GM18502 (cell line): ENCODE measurements around the gene RPS6KC1.
"Not testable (repeated sequence)": the region's sequence is repeated elsewhere in the genome, so short reads cannot be mapped to it uniquely, and the experiment has no call there.

Experiments
- ATAC-seq: cut with Tn5 transposase; IDR thresholded peaks from one replicate; pipeline ENCODE4 v1.9.1; 2021; ENCODE audit warnings: mild to moderate bottlenecking; ENCODE audit not compliant: unreplicated experiment, poor library complexity

The RPS6KC1 gene, protein sequence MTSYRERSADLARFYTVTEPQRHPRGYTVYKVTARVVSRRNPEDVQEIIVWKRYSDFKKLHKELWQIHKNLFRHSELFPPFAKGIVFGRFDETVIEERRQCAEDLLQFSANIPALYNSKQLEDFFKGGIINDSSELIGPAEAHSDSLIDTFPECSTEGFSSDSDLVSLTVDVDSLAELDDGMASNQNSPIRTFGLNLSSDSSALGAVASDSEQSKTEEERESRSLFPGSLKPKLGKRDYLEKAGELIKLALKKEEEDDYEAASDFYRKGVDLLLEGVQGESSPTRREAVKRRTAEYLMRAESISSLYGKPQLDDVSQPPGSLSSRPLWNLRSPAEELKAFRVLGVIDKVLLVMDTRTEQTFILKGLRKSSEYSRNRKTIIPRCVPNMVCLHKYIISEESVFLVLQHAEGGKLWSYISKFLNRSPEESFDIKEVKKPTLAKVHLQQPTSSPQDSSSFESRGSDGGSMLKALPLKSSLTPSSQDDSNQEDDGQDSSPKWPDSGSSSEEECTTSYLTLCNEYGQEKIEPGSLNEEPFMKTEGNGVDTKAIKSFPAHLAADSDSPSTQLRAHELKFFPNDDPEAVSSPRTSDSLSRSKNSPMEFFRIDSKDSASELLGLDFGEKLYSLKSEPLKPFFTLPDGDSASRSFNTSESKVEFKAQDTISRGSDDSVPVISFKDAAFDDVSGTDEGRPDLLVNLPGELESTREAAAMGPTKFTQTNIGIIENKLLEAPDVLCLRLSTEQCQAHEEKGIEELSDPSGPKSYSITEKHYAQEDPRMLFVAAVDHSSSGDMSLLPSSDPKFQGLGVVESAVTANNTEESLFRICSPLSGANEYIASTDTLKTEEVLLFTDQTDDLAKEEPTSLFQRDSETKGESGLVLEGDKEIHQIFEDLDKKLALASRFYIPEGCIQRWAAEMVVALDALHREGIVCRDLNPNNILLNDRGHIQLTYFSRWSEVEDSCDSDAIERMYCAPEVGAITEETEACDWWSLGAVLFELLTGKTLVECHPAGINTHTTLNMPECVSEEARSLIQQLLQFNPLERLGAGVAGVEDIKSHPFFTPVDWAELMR

DNA sequence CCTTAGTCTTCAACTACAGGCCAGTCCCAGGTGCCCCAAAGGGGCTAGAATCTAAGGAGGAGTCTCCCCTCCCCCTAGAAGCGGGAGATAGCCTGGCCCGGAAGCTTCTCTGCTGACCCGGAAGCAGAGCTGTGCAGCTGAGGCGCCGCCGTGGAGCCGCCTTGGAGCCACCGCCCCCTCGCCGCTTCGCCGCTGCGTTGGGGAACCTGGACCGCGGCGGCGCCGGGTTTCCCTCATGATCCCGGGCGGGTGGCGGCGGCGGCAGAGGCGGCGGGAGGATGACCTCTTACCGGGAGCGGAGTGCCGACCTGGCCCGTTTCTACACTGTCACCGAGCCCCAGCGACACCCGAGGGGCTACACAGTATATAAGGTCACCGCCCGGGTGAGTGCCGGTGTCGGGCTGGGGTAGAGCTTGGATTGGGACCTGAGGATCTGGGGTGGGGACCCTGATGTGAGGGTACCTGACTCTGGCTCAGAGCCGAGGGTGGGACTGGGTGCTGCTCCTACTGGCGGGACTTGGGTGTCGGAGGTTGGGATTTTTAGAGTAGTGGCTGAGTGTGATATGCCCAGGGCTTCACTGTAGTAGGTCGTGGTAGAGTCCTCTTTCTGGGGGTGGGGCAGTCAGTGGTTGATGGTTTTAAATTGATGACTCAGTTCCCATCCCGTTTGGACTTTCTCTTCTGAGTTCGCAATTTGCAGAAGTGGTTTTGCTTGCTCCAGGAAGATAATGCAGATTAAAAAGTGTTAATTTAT is at the start of gene RPS6KC1:
Gene RPS6KC1, plus strand, starts transcription at position 115 of the 754 bp plus-strand sequence. Its CDS starts 164 bp downstream, at position 279.
- ATAC-seq: peak; percentile 98

DNA sequence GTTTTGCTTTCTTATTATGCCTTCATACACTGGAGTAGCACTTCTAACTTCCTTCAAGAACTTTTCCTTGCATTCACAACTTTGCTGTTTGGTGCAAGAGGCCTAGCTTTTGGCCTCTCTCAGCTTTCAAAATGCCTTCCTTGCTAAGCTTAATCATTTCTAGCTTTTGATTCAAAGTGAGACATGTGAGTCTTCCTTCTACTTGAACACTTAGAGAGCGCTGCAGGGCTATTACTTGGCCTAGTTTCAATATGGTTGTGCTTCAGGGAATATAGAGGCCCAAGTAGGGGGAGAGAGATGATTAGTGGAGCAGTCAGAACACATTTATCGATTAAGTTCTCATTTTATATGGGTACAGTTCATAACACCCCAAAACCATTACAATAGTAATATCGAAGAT is 47.8 kb upstream of the RPS6KC1 start:
- ATAC-seq: peak; percentile 69

DNA sequence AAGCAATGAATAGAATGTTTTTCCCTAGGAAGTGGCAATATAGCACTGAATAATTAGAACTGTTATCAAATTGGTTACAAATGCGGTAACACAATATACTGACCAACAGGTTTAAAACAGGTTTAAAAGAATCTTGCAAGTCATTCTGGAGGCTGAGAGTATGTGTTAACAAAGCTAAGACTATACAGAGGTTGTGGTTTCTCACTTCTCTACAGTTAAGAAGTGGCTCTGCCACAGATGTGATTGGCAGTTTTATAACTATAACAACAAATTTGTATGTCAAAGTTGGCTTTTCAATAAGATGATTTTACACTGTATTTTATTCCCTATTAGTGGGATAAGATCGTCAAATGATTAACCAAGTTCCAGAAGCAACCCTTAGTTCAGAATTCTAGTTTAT is 42.5 kb upstream of the RPS6KC1 start:
- ATAC-seq: peak; percentile 75

DNA sequence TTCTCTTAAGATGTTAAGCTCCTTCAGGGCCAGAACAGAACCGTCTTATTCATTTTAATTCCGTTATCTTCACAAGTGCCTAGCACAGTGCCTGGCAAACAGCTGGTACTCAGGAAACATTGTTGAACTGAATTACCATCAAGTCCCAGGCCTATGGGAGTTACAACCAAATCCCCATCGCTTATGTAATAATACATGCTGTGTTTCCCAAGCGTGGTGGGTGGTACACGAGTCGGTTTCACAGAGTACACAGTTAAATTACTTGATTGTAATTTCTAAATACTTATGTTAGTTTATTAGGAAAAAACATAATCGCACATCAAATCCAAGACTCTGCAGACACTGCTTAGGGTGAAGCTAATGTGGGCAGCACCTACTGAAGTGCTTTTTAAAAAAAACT is 36.4 kb upstream of the RPS6KC1 start:
- no peak for ATAC-seq

DNA sequence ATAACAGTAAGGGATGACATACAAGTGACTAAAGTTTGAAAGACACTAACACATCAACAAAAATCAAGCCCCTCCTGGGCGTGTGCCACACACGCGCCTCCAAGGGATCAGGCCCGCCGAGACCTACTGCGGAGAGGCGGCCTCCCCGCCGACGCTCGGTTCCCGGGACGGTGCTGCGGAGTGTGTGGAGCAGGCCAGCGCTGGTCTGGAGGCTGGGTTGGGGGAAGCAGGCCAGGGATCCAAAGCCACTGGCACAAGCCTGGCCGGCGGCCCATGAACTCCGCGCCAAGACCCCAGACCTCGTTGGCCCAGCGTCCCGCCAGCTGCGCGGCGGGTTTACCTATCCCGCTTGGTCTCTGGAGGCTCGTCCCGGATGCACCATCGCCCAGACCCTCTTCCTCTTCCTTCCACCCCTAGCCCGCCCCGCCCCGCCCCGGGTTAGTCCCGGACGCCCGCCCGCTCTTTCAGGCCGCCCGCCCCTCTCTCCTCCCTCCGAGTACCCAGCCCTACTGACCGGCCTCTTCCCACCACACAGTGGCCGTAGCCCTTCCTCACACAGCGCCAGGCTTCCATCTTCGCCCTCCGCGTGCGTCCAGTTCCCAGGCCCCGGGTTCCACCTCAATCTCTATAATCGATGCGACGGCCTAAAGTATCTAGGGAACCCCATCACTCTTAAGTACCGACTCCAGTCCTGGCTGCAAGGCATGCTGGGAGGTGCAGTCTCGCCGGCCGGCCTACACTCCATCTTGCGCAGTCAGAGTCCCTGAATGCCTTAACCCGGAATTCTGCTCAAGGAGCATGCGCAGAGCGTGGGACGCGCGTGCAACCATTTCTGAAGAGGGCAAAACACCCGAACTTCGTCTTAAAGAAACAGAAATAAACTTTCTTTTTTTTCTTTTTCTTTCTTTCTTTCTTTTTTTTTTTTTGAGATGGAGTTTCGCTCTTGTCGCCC is 35.7 kb upstream of the RPS6KC1 start, which contains the start of gene ANGEL2:
Gene ANGEL2, minus strand, starts transcription at position 769 of the 952 bp plus-strand sequence. Its CDS starts 196 bp downstream, at position 573.
- peak; percentile 95 for ATAC-seq

DNA sequence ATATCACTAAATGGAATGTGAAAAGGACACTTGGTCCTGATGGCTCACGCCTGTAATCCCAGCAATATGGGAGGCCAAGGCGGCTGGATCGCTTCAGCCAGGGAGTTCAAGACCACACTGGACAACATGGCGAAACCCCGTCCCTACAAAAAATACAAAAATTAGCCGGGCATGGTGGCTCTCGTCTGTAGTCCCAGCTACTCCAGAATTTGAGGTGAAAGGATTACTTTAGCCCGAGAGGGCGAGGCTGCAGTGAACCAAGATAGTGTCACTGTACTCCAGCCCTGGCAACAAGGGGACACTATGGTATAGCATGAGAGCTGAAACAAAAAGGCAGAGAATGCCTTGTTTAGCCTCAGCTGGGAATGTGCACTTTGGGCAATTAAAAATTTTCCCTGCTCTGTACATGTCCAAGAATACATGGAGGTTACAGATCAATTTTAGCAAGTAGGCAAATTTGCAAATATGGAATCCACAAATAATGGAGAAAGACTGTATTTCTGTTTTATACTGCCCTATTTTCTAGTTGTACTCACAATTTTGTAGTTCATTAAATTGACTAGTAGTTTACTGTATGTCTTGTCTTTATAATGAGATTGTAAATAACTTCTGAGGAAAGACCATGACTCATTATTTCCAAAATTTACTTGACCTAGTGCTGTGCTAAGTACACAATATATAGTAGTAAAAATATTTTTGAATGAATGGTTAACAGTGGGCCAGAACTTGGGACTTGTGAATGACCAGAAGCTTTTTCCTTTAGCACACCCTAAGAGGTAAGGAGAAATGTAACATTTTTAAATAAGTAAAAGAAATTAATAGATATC is 33.4 kb upstream of the RPS6KC1 start:
- ATAC-seq: no peak

DNA sequence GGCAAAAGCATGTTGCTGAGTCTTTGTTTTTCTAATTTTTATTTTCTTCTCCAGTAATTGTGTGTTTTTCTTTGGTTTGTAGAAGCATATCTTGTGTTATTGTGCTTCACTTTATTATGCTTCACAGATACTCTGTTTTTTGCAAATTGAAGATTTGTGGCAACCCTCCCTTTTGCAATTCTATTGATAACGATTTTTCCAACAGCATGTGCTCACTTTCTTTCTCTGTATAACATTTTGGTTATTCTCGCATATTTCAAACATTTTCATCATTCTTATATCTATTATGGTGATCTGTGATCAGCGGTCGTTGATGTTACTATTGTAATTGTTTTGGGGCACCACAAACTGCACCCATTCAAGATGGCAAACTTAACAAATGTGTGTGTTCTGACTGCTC is 31.6 kb upstream of the RPS6KC1 start:
- no peak for ATAC-seq

DNA sequence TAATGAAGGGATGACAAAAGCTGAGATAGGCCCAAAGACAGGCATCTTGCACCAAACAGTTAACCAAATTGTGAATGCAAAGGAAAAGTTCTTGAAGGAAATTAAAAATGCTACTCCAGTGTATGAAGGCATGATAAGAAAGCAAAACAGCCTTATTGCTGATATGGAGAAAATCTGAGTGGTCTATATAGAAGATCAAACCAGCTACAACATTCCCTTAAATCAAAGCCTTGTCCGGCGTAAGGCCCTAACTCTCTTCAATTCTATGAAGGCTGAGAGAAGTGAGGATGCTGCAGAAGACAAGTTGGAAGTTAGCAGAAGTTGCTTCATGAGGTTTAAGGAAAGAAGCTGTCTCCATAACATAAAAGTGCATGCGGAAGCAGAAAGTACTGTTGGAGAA is 31.0 kb upstream of the RPS6KC1 start:
- ATAC-seq: no peak

DNA sequence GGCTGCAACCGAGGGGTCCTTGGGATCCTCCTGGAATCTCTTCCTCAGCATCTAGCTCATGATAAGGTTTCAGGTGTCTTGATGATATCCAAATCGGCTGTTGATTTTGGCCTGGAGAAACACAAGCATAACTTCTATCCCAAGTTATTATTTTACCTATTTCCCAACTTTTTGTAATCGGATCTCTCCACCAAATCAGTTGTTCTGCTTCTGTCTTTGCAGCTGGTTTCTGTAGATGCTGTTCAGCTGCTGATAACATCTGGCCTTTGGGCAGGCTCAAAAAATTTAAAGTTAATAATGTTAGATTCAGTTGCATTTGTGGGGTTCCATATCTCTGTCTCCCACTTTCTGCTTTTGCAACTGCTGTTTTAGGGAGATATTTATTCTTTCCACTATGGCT is 24.0 kb upstream of the RPS6KC1 start:
- not testable (repeated sequence) for ATAC-seq

DNA sequence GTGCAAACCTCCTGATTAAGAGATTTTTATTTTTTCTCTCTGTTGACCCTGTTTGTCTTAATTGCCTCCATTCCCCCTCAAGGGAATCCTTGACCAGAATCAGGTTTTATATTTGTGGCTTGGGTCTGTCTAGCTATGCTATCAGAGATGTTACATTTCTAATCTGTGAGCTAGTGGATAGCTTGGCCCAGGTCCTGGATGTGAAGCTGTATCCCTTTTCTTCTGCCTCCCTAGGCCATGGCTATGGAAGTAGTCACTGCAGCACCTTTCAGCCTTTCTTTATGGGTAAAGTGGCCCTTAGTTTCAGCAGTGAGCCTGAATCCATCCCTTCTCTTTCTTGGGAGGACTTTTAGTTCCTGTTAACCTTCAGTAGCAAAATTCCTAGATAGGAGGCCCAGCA is 18.4 kb upstream of the RPS6KC1 start:
- ATAC-seq: no peak

DNA sequence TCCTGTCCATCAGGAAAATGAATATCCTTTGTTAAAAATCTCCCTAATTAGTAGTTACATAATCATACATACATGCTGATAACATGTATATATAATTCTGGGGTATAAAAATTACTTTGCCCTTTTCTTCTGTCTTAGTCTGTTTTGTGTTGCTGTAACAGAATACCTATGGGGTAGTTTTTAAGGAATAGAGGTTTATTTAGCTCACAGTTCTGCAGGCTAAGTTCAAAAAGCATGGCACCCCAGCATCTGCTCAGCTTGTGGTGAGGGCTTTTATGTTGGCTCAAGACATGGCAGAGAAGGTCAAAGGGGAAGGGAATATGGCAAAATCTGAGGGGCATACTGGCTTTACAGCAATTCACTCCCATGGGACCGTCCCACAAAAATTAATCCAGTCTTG is 16.3 kb upstream of the RPS6KC1 start:
- ATAC-seq: no peak

DNA sequence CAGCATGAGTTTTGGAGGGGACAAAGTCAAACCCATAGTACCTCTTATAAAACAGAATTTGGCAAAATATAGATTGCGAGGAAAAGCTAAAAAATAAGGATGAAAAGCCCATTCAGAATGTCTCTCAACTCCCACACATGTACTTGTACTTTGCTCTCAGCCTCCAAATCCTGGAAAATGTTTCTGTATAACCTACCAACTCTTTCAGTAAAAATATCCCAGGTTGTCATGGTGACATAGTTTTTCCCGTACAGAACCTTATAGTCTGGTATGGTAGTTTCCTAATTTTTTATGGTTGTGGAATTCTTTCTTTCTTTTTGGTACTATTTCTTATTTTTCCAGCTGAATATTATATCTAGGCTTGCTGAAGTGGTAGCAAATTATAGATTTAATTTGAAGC is 15.5 kb upstream of the RPS6KC1 start:
- ATAC-seq: no peak

DNA sequence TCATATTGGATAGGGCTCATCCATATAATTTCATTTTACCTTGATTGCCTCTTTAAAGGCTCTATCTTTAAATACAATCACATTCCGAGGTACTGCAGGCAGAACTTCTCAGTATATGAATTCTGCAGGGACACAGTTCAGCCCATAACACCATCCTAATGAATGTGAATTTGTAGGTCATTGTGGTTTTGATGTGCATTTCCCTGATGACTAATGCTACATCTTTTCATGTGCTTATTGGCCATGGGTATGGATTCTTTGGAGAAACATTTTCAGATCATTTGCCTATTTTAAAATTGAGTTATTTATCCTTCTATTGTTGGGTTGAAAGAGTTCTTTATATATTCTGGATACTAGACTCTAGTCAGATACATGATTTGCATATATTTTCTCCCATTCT is 9.6 kb upstream of the RPS6KC1 start:
- no peak for ATAC-seq

DNA sequence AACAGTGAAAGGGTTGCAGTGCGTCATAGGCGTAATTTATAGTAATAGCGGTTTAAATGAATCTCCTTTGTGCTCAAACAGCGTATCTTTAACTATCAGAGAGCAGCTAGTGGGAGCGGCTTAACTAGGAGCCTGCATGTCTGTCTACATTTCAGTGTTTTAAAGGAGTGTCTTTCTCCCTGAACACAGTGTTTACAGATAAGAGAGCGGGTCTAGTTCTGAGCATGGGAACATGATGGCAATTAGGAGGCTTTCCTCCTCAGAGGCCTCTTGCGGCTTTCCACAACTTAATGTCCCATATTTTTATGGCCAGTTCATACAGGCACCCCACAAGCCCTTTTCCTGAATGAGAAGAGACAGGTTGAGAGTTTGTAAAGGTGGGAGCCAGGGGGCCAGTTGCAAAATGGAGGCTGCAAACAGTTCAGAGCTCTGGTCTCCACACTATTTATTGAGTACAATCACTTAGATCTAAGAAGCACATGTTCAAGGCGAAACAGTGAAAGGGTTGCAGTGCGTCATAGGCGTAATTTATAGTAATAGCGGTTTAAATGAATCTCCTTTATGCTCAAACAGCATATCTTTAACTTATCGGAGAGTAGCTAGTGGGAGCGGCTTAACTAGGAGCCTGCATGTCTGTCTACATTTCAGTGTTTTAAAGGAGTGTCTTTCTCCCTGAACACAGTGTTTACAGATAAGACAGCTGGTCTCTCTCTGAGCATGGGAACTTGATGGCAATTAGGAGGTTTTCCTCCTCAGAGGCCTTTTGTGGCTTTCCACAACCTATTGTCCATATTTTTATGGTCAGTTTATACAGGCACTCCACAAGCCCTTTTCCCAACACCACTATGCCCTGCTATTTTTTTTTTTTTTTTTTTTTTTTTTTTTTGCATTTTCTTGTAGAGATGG is 5.5 kb upstream of the RPS6KC1 start:
- ATAC-seq: not testable (repeated sequence)

DNA sequence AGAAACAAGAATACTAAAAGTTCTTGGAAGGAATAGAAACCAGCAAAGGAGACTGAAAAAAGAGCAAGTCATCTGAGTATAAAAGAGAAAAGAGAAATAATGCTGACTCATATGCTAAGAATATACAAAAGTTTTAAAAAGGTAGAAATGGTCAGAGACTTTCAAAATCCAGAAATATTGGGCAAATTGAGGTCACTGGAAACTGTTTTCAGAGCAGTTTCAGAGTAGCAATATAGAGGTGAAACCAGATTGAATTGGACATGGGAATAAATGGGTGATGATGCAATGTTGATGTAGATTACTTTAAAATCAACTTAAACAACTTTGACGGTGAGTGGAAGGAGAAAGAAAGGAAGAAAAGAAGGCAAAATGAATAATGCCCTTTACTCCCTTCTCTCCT is 1.8 kb upstream of the RPS6KC1 start:
- ATAC-seq: no peak

DNA sequence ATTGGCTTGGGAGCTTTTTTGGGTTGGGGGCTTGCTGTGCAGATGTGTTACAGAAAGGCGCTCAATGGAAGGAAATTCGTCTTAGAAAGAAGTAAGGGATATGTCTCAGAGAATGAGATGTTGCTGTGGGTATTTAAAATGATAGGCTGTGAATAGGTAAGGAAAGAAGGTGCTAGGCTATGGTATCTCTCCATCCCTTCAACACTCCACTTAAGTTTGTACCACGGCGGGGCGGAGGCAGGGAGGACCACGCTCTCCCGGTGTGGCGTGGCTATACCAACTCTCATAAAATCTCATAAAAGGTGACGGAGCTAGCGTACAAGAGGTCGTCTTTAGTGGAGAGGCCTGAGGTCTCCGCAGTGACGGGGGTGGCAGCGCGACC is 305 bp upstream of the RPS6KC1 start:
- peak; percentile 44 for ATAC-seq

DNA sequence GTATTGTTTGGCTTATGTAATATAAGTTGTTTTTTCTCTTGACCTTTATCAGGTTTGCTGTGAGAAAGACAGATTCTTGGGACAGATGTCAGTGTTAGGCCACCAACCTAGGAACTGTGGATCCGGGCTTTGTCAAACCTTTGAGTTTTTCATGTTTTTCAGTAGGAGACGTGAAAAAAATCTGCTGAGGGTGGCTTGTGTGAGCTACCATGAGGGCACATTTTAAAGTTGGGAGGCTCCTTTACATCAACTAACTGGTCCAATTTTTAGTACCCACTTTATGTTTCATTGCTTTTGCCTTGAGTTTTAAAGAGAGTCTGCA is 801 bp downstream of the RPS6KC1 start:
- ATAC-seq: peak; percentile 0
